ENCODE measurements around the gene ATP8B1.
A peak's percentile ranks its signal among the peaks of the same experiment; 100 is the strongest.

GRCh38 chr18:57784034-57784800, 18.9 kb downstream of the ATP8B1 start:
- TF ChIP-seq CTCF (IDR thresholded peaks at IDR 0.05; ENCODE audit: low read depth, low read length) (no peak), POLR2A (IDR thresholded peaks at IDR 0.05; ENCODE audit: extremely low read depth, insufficient read length) (no peak), MAX (IDR thresholded peaks at IDR 0.05; ENCODE audit: low read depth, low read length) (peak; percentile 44), MYC (IDR thresholded peaks at IDR 0.05; ENCODE audit: low read depth, low read length) (peak; percentile 65)

Measured in NB4 (cell line).